ENCODE data around the gene EHMT2. TPM values are rescaled to one million over a fixed set of nuclear protein-coding genes. Genes with fewer than 3 reads are reported as not detected.
"Not testable (repeated sequence)": the region's sequence is repeated elsewhere in the genome, so short reads cannot be mapped to it uniquely, and the experiment has no call there.

The EHMT2 gene
- total and polyA plus RNA-seq, 5 experiments from 2014 or later = 37.3 to 81.8 (median 57.9) TPM

GRCh38 chr6:31908791-31909190 lies 11.3 kb upstream of the EHMT2 start:
- POLR2A ChIA-PET = interaction anchor here (1.1 to 2.0 kb wide), 2 partner anchors 10 to 11 kb away, joined by 4 to 7 read pairs; partner anchors contain the start of gene EHMT2
- no peaks in the 10 kb centered on the region for H3K9me3 Mint-ChIP-seq
- peaks cover 0 to 3% (median 0%) of the 10 kb centered on the region in 4 donors for H3K4me1 Mint-ChIP-seq
- no peak overlapping the region for H3K4me3 Mint-ChIP-seq
- DNase-seq (no peak), ATAC-seq (no peak)
- no peak overlapping the region for H3K27ac Mint-ChIP-seq
- H3K27me3 Mint-ChIP-seq = peaks cover 0 to 5% (median 0%) of the 10 kb centered on the region in 5 donors
- no peaks in the 10 kb centered on the region for H3K36me3 Mint-ChIP-seq

GRCh38 chr6:31908255-31908654 lies 10.8 kb upstream of the EHMT2 start:
- POLR2A ChIA-PET = interaction anchor here (0.7 to 2.0 kb wide), 3 partner anchors 10 to 41 kb away, joined by 4 to 8 read pairs (median 7); partner anchors contain the start of gene EHMT2
- H3K36me3 Mint-ChIP-seq, H3K4me3 Mint-ChIP-seq, DNase-seq, H3K27me3 Mint-ChIP-seq, H3K4me1 Mint-ChIP-seq, H3K27ac Mint-ChIP-seq, H3K9me3 Mint-ChIP-seq, ATAC-seq: not testable (repeated sequence)

GRCh38 chr6:31907158-31907813 lies 9.8 kb upstream of the EHMT2 start:
- no peaks in the 10 kb centered on the region for H3K36me3 Mint-ChIP-seq
- H3K27ac Mint-ChIP-seq = no peak overlapping the region
- peaks cover 8 to 10% (median 9%) of the 10 kb centered on the region in 4 donors for H3K4me1 Mint-ChIP-seq
- POLR2A ChIA-PET = interaction anchor here (1.1 kb wide), 1 partner anchor 10 kb away, joined by 7 read pairs; the partner anchor contains the start of gene EHMT2
- no peak overlapping the region for H3K4me3 Mint-ChIP-seq
- no peaks in the 10 kb centered on the region for H3K9me3 Mint-ChIP-seq
- DNase-seq (no peak), ATAC-seq (no peak)
- peaks cover 0 to 5% (median 0%) of the 10 kb centered on the region in 5 donors for H3K27me3 Mint-ChIP-seq

- H3K27ac Mint-ChIP-seq, H3K27me3 Mint-ChIP-seq, H3K9me3 Mint-ChIP-seq, H3K36me3 Mint-ChIP-seq, POLR2A ChIA-PET, H3K4me3 Mint-ChIP-seq, DNase-seq, ATAC-seq: not testable (repeated sequence)
- H3K4me1 Mint-ChIP-seq = peaks cover 8 to 15% (median 10%) of the 10 kb centered on the region in 4 donors
Observed at GRCh38 chr6:31906727-31907126, 9.2 kb upstream of the EHMT2 start.

- Mint-ChIP-seq H3K4me1 (peaks cover 8 to 15% (median 11%) of the 10 kb centered on the region in 4 donors), H3K36me3 (no peaks in the 10 kb centered on the region), H3K9me3 (no peaks in the 10 kb centered on the region), H3K4me3 (no peak overlapping the region), H3K27me3 (peaks cover 0 to 5% (median 0%) of the 10 kb centered on the region in 5 donors), H3K27ac (no peak overlapping the region)
- no peak for ATAC-seq
- POLR2A ChIA-PET = no interaction called here
- DNase-seq = no peak
Observed at GRCh38 chr6:31906122-31906521, 8.6 kb upstream of the EHMT2 start.

- peaks cover 10 to 15% (median 12%) of the 10 kb centered on the region in 4 donors for H3K4me1 Mint-ChIP-seq
- no peaks in the 10 kb centered on the region for H3K36me3 Mint-ChIP-seq
- POLR2A ChIA-PET = interaction anchor here (0.6 to 1.3 kb wide), 2 partner anchors 47 to 70 kb away, joined by 3 read pairs; no protein-coding TSS in a partner anchor
- no peak overlapping the region for H3K27ac Mint-ChIP-seq
- peaks cover 0 to 5% (median 0%) of the 10 kb centered on the region in 5 donors for H3K27me3 Mint-ChIP-seq
- no peaks in the 10 kb centered on the region for H3K9me3 Mint-ChIP-seq
- DNase-seq = no peak
- H3K4me3 Mint-ChIP-seq = peak overlapping the region in 1 of 10 donors; percentile 4
- ATAC-seq = no peak
Observed at GRCh38 chr6:31905041-31905440, 7.5 kb upstream of the EHMT2 start.

GRCh38 chr6:31903957-31904356 lies 6.5 kb upstream of the EHMT2 start:
- ATAC-seq (no peak), DNase-seq (no peak)
- Mint-ChIP-seq H3K27me3 (peaks cover 0 to 5% (median 0%) of the 10 kb centered on the region in 5 donors), H3K27ac (no peak overlapping the region), H3K4me3 (peak overlapping the region in 3 of 10 donors; percentile 1 to 17 (median 9)), H3K9me3 (no peaks in the 10 kb centered on the region), H3K4me1 (peaks cover 18 to 25% (median 23%) of the 10 kb centered on the region in 4 donors), H3K36me3 (no peaks in the 10 kb centered on the region)
- POLR2A ChIA-PET = interaction anchor here (1.1 to 1.3 kb wide), 2 partner anchors 48 to 201 kb away, joined by 3 read pairs; partner anchors contain the start of gene ABHD16A

GRCh38 chr6:31901953-31902643 lies 4.6 kb upstream of the EHMT2 start, which contains the start of gene ZBTB12:
Gene ZBTB12, minus strand, starts transcription at chr6:31902086. Its CDS starts 781 bp downstream, at chr6:31901305.
- DNase-seq (peak; percentile 78 to 91 (median 84)), ATAC-seq (peak; percentile 58 to 65)
- Mint-ChIP-seq H3K4me3 (peak within 1 kb of the TSS; percentile 78 to 94 (median 90)), H3K27me3 (no peaks in the 10 kb centered on the region), H3K9me3 (no peaks in the 10 kb centered on the region), H3K27ac (peak within 1 kb of the TSS; percentile 68 to 96 (median 92)), H3K36me3 (peaks cover 0 to 4% (median 0%) of the 10 kb centered on the region in 3 donors), H3K4me1 (peaks cover 22 to 36% (median 32%) of the 10 kb centered on the region in 4 donors)
- POLR2A ChIA-PET = interaction anchor here (0.6 to 2.3 kb wide), 25 partner anchors 12 to 1357 kb away, joined by 3 to 13 read pairs (median 4); partner anchors contain the start of genes ABHD16A, ATP6V1G2, DXO and GPANK1

- POLR2A ChIA-PET = interaction anchor here (0.5 to 2.3 kb wide), 15 partner anchors 11 to 1388 kb away, joined by 3 to 13 read pairs (median 4); partner anchors contain the start of genes ATP6V1G2, DXO, GPANK1 and HSD17B8
- ATAC-seq (peak; percentile 21 to 36), DNase-seq (peak; percentile 58 to 89 (median 67))
- Mint-ChIP-seq H3K27ac (peak overlapping the region in 7 of 10 donors; percentile 63 to 91 (median 79)), H3K4me3 (peak overlapping the region; percentile 44 to 86 (median 72)), H3K9me3 (no peaks in the 10 kb centered on the region), H3K27me3 (no peaks in the 10 kb centered on the region), H3K36me3 (peaks cover 0 to 4% (median 0%) of the 10 kb centered on the region in 3 donors), H3K4me1 (peaks cover 24 to 40% (median 34%) of the 10 kb centered on the region in 4 donors)
Observed at GRCh38 chr6:31901415-31901952, 4.0 kb upstream of the EHMT2 start.

GRCh38 chr6:31900917-31901414 lies 3.5 kb upstream of the EHMT2 start:
- H3K4me1 Mint-ChIP-seq = peaks cover 25 to 45% (median 38%) of the 10 kb centered on the region in 4 donors

GRCh38 chr6:31899882-31900722 lies 2.6 kb upstream of the EHMT2 start:
- H3K36me3 Mint-ChIP-seq = peaks cover 0 to 6% (median 4%) of the 10 kb centered on the region in 3 donors
- no peak for ATAC-seq
- H3K9me3 Mint-ChIP-seq = no peaks in the 10 kb centered on the region
- peaks cover 26 to 51% (median 38%) of the 10 kb centered on the region in 4 donors for H3K4me1 Mint-ChIP-seq
- H3K27me3 Mint-ChIP-seq = no peaks in the 10 kb centered on the region
- peak in 2 of 10 donors; percentile 24 to 30 for DNase-seq
- peak overlapping the region in 6 of 10 donors; percentile 37 to 83 (median 69) for H3K27ac Mint-ChIP-seq
- POLR2A ChIA-PET = interaction anchor here (2.3 kb wide), 1 partner anchor 72 kb away, joined by 17 read pairs; the partner anchor contains the start of gene DXO
- H3K4me3 Mint-ChIP-seq = peak overlapping the region; percentile 47 to 97 (median 68)

More at GRCh38 chr6:31900917-31901414, 3.5 kb upstream of the EHMT2 start:
- Mint-ChIP-seq H3K27ac (peak overlapping the region in 6 of 10 donors; percentile 28 to 85 (median 78)), H3K27me3 (no peaks in the 10 kb centered on the region), H3K4me3 (peak overlapping the region; percentile 44 to 86 (median 63)), H3K36me3 (peaks cover 0 to 4% (median 0%) of the 10 kb centered on the region in 3 donors), H3K9me3 (no peaks in the 10 kb centered on the region)
- POLR2A ChIA-PET = interaction anchor here (0.5 to 2.3 kb wide), 9 partner anchors 11 to 1388 kb away, joined by 3 to 13 read pairs (median 4); partner anchors contain the start of genes DXO, GPANK1, NELFE and NEU1
- ATAC-seq (no peak), DNase-seq (peak in 1 of 10 donors; percentile 6)

All from naive thymus-derived CD8-positive, alpha-beta T cell (primary cell).